HG02759 (cell line): ENCODE data around the gene ODR4.
"Not testable (repeated sequence)": the region's sequence is repeated elsewhere in the genome, so short reads cannot be mapped to it uniquely, and the experiment has no call there.

Experiments used
- ATAC-seq: cut with Tn5 transposase; IDR thresholded peaks from one replicate; pipeline ENCODE4 v1.9.1; 2021; ENCODE audit warnings: mild to moderate bottlenecking, moderate library complexity; ENCODE audit not compliant: unreplicated experiment

ODR4 gene

GRCh38 chr1:186420923-186421322, 45.3 kb downstream of the ODR4 start:
- peak; percentile 84 for ATAC-seq

- no peak for ATAC-seq
These were observed 45.8 kb downstream of the ODR4 start for GRCh38 chr1:186421446-186421845.

GRCh38 chr1:186424539-186424938, 48.9 kb downstream of the ODR4 start:
- ATAC-seq, result no peak

DNA sequence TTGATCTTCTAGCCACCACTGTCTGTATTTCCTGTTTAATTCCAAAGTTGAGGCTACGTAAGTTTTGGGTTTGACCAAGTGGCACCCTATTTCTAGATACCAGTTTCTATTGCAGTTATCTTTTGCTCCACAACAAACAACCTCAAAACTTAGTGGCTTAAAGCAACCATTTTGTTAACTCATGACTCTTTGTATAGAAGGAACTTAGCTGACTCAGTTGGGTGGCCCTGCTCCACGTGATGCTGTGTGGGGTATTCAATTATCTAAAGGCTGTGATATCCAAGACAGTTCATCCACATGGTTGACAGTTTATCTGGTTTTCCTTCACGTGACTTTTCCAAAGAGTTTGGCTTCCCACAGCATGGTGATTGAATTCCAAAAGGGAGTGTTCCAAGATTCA, 50.5 kb downstream of the ODR4 start:
- ATAC-seq, result no peak

GRCh38 chr1:186429017-186429416, 53.4 kb downstream of the ODR4 start:
- no peak for ATAC-seq

DNA sequence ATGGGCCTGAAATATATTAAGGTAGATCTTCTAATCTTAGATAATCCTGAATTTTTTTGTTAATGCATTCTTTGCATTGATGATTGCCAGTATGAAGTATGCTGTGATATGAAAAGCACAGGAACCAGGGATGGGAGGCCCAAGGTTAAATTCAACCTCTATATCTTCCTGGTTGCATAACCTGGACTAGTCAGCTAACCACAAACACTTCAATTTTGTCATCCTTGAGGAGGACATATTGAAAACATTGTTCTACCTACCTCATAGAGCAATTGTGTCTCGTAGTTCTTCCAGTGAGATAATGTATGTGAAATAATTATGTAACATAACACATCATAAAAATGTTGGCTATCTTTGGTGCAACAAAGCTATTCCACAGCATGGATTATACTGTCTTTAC, 59.7 kb downstream of the ODR4 start:
- no peak for ATAC-seq

- ATAC-seq, result no peak
These were observed 62.9 kb downstream of the ODR4 start for GRCh38 chr1:186438567-186438966.

GRCh38 chr1:186440584-186440983, 64.9 kb downstream of the ODR4 start:
- ATAC-seq, result no peak

DNA sequence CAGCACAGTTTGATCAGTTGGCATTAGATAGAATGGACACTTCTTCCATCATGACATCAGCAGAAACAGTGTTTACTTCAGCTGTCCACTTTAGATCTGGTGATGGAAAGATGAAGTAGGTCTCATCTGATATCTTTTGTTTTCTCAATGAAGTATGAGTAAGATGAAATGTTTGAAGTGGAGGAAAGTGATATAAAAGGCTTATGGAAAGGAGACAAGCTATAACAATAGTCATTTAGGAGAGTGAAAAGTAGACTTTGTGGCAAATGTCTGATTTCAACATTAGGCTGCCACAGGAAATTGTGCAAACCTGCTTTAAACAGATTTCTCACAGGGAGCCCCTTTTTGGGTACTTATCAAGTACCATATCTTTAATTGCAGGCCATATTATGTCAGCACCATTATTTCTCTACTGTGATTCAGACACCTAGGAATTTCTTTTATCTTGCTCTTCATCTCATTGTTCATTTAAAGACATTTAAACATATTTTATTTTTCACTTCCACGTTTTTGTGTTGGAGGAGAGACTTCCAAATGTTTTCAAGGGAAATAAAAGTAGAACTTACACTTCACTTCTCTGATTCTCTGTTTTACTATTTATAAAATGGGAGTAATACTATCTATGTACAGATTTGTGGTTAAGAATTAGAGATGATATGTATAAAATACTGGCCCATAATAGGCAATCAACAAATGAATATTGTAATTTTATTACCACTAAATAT, 67.2 kb downstream of the ODR4 start:
- ATAC-seq, result no peak

DNA sequence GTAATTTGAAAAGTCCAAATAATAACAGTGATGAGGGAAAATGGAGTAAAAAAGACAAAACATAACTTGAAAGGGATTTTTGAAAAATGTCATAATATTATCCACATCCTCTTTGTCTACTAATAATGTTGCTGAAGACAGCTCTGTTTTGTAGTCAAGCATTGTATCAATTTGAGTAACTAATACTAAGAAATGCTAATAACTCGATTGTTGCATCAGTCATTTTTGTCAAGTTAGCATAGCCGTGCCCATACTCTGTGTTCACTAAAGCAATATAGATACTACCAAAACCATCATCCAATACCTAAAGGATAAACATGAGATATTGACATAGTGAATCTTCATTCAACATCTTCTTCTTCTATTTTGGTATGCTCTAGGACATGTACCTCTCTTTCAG, 68.0 kb downstream of the ODR4 start:
- peak; percentile 64 for ATAC-seq

DNA sequence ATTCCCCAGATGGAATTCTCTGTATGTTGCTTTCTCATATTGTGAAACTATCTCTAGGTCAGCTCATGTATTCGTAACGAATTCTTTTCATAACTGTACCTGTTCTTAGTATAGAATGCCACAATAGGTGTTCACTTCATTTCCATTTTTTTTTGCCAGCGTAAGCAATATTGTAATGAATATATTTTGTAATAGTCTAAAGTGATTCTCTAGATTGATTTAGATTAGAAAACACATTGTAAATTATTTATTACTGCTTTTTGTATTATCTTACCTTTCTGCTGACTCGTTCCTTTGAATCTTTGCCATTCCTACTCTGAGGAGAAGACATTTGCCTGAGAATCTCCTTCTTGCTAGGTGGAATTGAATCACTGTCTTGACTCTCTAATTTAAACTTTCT, 70.5 kb downstream of the ODR4 start:
- ATAC-seq, result no peak

DNA sequence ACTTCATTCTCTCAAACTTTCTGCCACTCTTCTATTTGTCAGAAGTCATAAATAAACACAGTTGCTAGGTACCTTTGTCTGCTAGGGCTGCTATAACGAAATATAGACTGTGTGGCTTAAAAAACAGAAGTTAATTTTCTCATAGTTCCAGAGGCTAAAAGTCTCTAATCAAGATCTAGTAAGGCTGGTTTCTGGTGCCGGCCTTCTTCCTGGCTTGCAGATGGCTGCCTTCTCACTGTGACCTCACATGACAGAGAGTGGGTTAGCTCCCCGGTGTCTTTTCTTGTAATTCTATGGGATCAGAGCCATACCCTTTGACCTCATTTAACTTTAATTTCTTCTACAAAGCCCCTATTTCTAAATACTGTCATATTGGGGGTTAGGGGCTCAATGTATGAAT, 79.3 kb downstream of the ODR4 start:
- ATAC-seq, result no peak

DNA sequence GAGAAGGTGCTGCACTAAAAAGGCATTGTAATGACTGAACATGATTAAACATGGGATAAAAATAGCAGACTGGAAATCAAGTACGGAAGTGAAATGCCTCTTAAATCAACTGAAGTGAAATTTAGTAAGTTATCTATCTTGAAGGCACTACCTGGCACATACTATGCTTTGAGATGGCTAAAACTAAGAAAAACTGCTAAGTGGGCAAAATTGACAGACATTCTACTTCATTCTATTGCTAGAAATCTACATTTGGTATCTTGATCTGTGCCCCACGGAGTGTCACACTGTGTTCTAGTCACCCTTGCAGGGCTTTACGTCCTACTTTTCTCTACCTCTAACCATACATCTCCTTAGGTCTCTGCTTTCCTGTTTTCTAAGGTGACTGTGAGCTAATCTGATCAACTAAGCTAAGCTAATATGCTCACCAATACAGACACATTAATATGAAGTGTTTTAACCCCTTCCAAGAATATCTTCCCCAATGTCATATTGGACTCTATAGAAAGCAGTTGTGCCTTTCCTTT, 81.2 kb downstream of the ODR4 start:
- ATAC-seq, result no peak

DNA sequence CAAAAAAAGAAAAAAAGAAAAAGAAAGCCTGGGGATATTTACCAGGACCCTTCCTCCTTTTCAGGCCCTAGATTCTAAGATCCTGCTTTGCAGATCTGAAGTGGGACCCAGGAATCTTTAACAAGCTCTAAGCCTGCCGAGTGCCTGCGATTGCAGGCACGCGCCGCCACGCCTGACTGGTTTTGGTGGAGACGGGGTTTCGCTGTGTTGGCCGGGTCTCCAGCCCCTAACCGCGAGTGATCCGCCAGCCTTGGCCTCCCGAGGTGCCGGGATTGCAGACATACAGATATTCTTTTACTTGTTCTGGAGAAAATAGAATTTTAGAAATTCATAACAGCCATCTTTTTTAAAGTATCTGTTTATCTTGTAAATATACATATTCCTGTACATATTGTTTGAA, 83.5 kb downstream of the ODR4 start:
- ATAC-seq, result not testable (repeated sequence)

DNA sequence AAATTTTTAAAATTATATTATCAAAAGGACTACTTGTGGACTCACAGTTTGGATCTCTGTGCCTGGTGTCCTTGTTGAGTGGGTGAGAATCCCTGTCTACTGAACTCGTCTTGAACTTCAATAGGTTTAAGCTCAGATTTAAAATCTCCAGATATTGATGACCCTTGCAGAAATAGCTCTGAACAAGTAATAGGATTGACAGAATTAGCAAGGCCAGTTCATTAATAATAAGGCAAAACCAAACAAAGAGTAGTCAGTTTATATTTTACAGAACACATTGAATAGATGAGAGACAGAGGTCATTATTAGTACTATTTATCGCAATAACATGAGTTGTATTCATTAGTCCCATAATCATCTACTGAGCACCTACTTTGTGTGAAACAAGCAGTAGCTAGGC, 85.4 kb downstream of the ODR4 start, which contains the start of gene PDC:
TSS of gene PDC (minus strand) at position 101 of the 400 bp plus-strand sequence. CDS start 11,655 bp downstream, outside the sequence.
- ATAC-seq, result no peak

GRCh38 chr1:186463511-186463910, 87.9 kb downstream of the ODR4 start:
- ATAC-seq, result no peak

DNA sequence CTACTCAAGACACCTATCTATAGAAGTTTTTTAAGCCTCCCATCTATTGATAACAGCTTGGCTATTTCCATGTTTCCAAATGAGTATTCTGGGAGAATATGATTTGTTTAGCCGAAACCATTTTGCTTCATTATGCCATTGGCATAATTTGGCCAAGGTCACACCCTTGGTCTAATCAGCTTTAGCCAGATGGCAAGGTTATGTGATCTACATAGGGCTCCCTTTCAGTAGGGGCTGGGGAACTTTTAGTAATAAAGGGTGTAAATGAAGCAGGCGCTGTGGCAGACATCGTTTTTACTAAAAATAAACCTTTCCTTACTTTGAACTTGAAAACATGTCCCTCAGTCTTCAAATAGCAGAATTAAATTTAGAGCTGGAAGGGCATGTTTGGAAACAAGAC, 88.3 kb downstream of the ODR4 start:
- ATAC-seq, result no peak

GRCh38 chr1:186465491-186465890, 89.9 kb downstream of the ODR4 start:
- not testable (repeated sequence) for ATAC-seq

DNA sequence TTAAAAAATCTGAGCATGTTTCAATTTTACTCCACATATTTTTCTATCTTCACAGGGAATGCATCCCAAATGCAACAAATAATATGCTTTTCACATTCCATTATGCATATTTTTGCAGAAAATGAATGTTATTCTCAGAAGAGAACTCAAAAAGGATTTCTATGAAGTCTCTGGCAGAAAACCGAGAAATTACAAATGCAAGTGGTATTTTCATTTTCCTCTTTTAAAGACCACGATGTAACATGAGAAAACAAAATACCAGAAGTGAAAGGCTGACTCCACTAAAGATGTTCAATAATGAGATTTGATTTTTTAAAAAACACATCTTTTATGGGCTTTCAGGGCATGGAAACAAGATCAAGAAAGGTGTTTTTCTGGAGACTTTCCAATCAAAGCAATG, 90.3 kb downstream of the ODR4 start:
- ATAC-seq, result no peak
